Left ventricle myocardium inferior (tissue), 1 donor: Measurements from ENCODE around the gene STKLD1. TPM values are rescaled to one million over a fixed set of nuclear protein-coding genes. Genes with fewer than 3 reads are reported as not detected.

Source experiments
- DNase-seq: peaks from one replicate; pipeline ENCODE4 v3.0.0-alpha.2; 2020
- H3K27ac ChIP-seq: fragments of 200-600 bp; replicated peaks from 2 replicates; pipeline ENCODE4 v1.8.0; 2021
- H3K27me3 ChIP-seq: fragments of 200-600 bp; 2 replicates; pipeline ENCODE4 v1.8.0; 2021; ENCODE audit warnings: low read depth
- H3K36me3 ChIP-seq: fragments of 200-600 bp; 2 replicates; pipeline ENCODE4 v1.8.0; 2021
- H3K4me1 ChIP-seq: fragments of 200-600 bp; 2 replicates; pipeline ENCODE4 v1.8.0; 2021
- H3K4me3 ChIP-seq: fragments of 200-600 bp; 2 replicates; pipeline ENCODE4 v1.8.0; 2021; ENCODE audit warnings: mild to moderate bottlenecking, moderate library complexity
- H3K9me3 ChIP-seq: fragments of 200-600 bp; replicated peaks from 2 replicates; pipeline ENCODE4 v1.8.0; 2021
- CTCF ChIP-seq: fragments of 200-600 bp; IDR thresholded peaks from 2 replicates; pipeline ENCODE4 v1.8.0; 2021; ENCODE audit warnings: antibody characterized with exemption, mild to moderate bottlenecking, borderline replicate concordance
- intact Hi-C: fragments of 100-400 bp; cut with micrococcal nuclease; formaldehyde crosslinking; loops from one replicate; pipeline ENCODE4 v1.11.0; 2022
- total RNA-seq: library from RNA; stranded (reverse); fragmentation: NEBNext Ultra II Directional; extraction: Animal tissue kit (Norgen Biotek cat#: 25700); gene quantifications from one replicate; pipeline ENCODE4 v1.2.1, GENCODE V29; 2021
- donor health status: DM: no; HTN: yes; CAD: no; lungs with severe emphysema.

Gene STKLD1
- total RNA-seq, 1 donor from 2014 or later = not detected

GRCh38 chr9:133354766-133355165 is 21.4 kb upstream of the STKLD1 start:
- no peak overlapping the region for H3K27ac ChIP-seq
- H3K27me3 ChIP-seq = no peaks in the 10 kb centered on the region
- peaks cover 47% of the 10 kb centered on the region for H3K36me3 ChIP-seq
- TF ChIP-seq CTCF = no peak
- DNase-seq = no peak
- peak overlapping the region; percentile 91 for H3K4me3 ChIP-seq
- H3K4me1 ChIP-seq = peaks cover 51% of the 10 kb centered on the region
- intact Hi-C loops = no loop called here
- H3K9me3 ChIP-seq = no peaks in the 10 kb centered on the region

- no peaks in the 10 kb centered on the region for H3K27me3 ChIP-seq
- H3K9me3 ChIP-seq = no peaks in the 10 kb centered on the region
- peak overlapping the region; percentile 87 for H3K27ac ChIP-seq
- H3K4me3 ChIP-seq = peak overlapping the region; percentile 91
- H3K36me3 ChIP-seq = peaks cover 44% of the 10 kb centered on the region
- intact Hi-C loops = no loop called here
- H3K4me1 ChIP-seq = peaks cover 49% of the 10 kb centered on the region
- no peak for TF ChIP-seq CTCF
- DNase-seq = no peak
Measured at GRCh38 chr9:133355881-133356357, 20.2 kb upstream of the STKLD1 start.

- Histone ChIP-seq H3K27me3 (no peaks in the 10 kb centered on the region), H3K9me3 (no peaks in the 10 kb centered on the region), H3K36me3 (peaks cover 44% of the 10 kb centered on the region), H3K4me1 (peaks cover 49% of the 10 kb centered on the region), H3K4me3 (peak within 1 kb of the TSS; percentile 91), H3K27ac (peak within 1 kb of the TSS; percentile 87)
- DNase-seq = peak; percentile 91
- intact Hi-C loops = no loop called here
- no peak for TF ChIP-seq CTCF
Measured at GRCh38 chr9:133356391-133357091, 19.6 kb upstream of the STKLD1 start, which contains the start of the genes SURF1 and SURF2. Gene SURF1, minus strand, starts transcription at chr9:133356487. Its CDS starts 34 bp downstream, at chr9:133356453. Gene SURF2, plus strand, starts transcription at chr9:133356550. Its CDS starts 43 bp downstream, at chr9:133356593.

DNA sequence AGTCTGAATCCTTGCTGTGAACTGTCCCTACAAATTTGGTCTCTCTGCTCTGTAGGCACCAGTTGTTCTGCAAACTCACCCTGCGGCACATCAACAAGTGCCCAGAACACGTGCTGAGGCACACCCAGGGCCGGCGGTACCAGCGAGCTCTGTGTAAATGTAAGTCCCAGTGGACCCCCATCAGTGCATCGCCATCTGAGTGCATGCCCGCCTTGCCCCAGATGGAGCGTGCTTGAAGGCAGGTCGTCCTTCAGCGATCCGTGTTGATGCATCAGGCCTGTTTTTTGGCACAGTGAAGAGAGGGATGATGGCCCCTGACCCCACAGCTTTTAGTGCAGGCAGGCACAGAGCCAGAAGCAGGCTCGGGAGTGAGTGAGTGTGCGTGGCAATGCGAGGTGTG is 18.5 kb upstream of the STKLD1 start:
- DNase-seq = no peak
- no peak for TF ChIP-seq CTCF
- no peaks in the 10 kb centered on the region for H3K9me3 ChIP-seq
- peaks cover 44% of the 10 kb centered on the region for H3K36me3 ChIP-seq
- H3K27ac ChIP-seq = no peak overlapping the region
- H3K4me1 ChIP-seq = peaks cover 49% of the 10 kb centered on the region
- peak overlapping the region; percentile 91 for H3K4me3 ChIP-seq
- H3K27me3 ChIP-seq = no peaks in the 10 kb centered on the region
- intact Hi-C loops = no loop called here

DNA sequence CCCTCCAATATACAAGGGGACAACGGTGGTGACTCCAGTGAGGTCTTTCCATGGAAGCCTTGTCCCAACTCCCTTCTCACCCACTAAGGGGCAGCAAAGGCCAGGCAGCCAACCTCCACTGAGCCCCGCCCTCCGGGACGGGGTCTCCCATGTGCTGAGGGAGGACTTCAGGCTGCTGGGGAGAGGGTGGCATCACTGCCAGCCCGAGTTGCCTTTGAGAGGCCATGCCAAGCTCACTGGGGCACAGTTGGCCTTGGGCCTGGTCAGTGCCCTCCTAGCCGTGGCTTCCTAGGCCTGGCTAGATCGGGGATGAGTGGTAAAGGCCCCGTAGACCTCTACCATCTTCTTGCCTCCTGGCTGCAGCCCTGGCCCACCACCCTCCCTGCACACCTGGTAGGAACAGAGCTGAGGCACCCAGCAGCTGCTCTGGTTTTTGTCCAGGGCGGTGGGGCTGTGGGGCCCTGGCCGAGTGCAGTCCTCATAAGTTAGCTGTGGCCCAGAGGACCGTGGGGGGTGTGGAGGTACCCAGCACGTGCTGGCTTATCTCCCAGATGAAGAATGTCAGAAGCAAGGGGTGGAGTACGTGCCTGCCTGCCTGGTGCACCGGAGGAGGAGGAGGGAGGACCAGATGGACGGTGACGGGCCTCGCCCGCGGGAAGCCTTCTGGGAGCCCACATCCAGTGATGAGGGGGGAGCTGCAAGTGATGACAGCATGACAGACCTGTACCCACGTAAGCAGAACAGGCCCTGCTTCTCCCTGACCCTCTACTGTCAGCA is 16.6 kb upstream of the STKLD1 start:
- H3K27me3 ChIP-seq = no peaks in the 10 kb centered on the region
- no peak for DNase-seq
- peaks cover 46% of the 10 kb centered on the region for H3K36me3 ChIP-seq
- H3K27ac ChIP-seq = no peak overlapping the region
- H3K4me3 ChIP-seq = no peak overlapping the region
- peaks cover 46% of the 10 kb centered on the region for H3K4me1 ChIP-seq
- no peaks in the 10 kb centered on the region for H3K9me3 ChIP-seq
- intact Hi-C loops = no loop called here
- TF ChIP-seq CTCF = peak; percentile 36
